Measurements from ENCODE around the gene CTDP1. TPM values are rescaled to one million over a fixed set of nuclear protein-coding genes. Genes with fewer than 3 reads are reported as not detected.

CTDP1 gene
- total and polyA plus RNA-seq, 9 of the 15 experiments (the other 6 are each of a cell fraction or from before 2014, with no cell fraction given), result 0.07 to 19.2 (median 4.0) TPM

- TF ChIP-seq USF1 (CRISPR knock-in tag; IDR thresholded peaks at IDR 0.05) (no peak), ARID3A (IDR thresholded peaks at IDR 0.05; ENCODE audit: borderline replicate concordance, low read depth, low read length) (no peak)
Measured at GRCh38 chr18:79705272-79705671, 25.7 kb downstream of the CTDP1 start (continued).

GRCh38 chr18:79706006-79706405 lies 26.4 kb downstream of the CTDP1 start:
- 96% methylated on average over 7 of the region's 14 CpGs for WGBS (ENCODE audit: insufficient coverage, low coverage, missing lambda C conversion rate)
- no peak overlapping the region for H2AFZ ChIP-seq (ENCODE audit: low read depth, low read length)
- in situ Hi-C loops (cut with MboI), result no loop called here
- no peaks in the 10 kb centered on the region for H3K9me1 ChIP-seq (ENCODE audit: control insufficient read depth, insufficient read depth, low read length)
- no peaks in the 10 kb centered on the region for H3K9me3 ChIP-seq (replicated peaks; ENCODE audit: control insufficient read depth, insufficient read depth, low read depth, low read length)
- peaks cover 29% of the 10 kb centered on the region; the same call in 2 of the 3 replicates for H3K36me3 ChIP-seq (ENCODE audit: control insufficient read depth, insufficient read depth, low read length)
- ChIA-PET CTCF (ENCODE audit: low intra/inter-chr PET ratio) (no interaction called here), POLR2A (no interaction called here)
- intact Hi-C loops (cut with micrococcal nuclease), result no loop called here
- H3K27ac ChIP-seq (ENCODE audit: extremely low read depth, low read depth, low read length), result no peak overlapping the region
- H3K9ac ChIP-seq (ENCODE audit: insufficient read depth in 1 of 2, low read depth in 2 of 2, low read length in 2 of 2), result no peak overlapping the region
- no peak overlapping the region for H3K4me3 ChIP-seq
- TF ChIP-seq ETV1 (tag; conservative IDR thresholded peaks at IDR 0.05; ENCODE audit: low read depth) (no peak), NCOA4 (IDR thresholded peaks at IDR 0.05; ENCODE audit: partially characterized antibody) (no peak), HMGN3 (IDR thresholded peaks at IDR 0.05; ENCODE audit: borderline replicate concordance, extremely low read depth, insufficient read length, low read depth, low read length) (no peak), ELK3 (CRISPR knock-in tag; IDR thresholded peaks at IDR 0.05) (no peak)
- FAIRE-seq, result no peak
- no peaks in the 10 kb centered on the region for H3K79me2 ChIP-seq (ENCODE audit: control insufficient read depth, insufficient read depth, low read length)
- BruUV-seq (replicated peaks), result no TSS peak
- no peak for ATAC-seq
- DNase-seq (ENCODE audit: extremely low read depth in 1 of 4, low spot score in 3 of 4), result no peak
- H3K4me2 ChIP-seq (ENCODE audit: insufficient read depth, low read length), result no peak overlapping the region
- H3K27me3 ChIP-seq (ENCODE audit: control insufficient read depth in 2 of 2, insufficient read depth in 2 of 2, low read length in 2 of 2), result no peaks in the 10 kb centered on the region
- H3K4me1 ChIP-seq (replicated peaks in 1 of 2; ENCODE audit: control insufficient read depth in 2 of 2, insufficient read depth in 2 of 2, low read length in 2 of 2), result no peaks in the 10 kb centered on the region
- H4K20me1 ChIP-seq (replicated peaks; ENCODE audit: control insufficient read depth, insufficient read depth, low read length), result no peaks in the 10 kb centered on the region
